GM12891 (cell line): ENCODE measurements around the gene EHBP1.

Experiments used
- POLR2A ChIP-seq: IDR thresholded peaks from 2 replicates; pipeline ENCODE4 v1.6.1; 2011; ENCODE audit warnings: low read depth, low read length, control low read depth
- POLR2AphosphoS5 ChIP-seq: IDR thresholded peaks from 2 replicates; pipeline ENCODE4 v1.6.1; 2011; ENCODE audit warnings: low read depth, low read length, control low read depth

DNA sequence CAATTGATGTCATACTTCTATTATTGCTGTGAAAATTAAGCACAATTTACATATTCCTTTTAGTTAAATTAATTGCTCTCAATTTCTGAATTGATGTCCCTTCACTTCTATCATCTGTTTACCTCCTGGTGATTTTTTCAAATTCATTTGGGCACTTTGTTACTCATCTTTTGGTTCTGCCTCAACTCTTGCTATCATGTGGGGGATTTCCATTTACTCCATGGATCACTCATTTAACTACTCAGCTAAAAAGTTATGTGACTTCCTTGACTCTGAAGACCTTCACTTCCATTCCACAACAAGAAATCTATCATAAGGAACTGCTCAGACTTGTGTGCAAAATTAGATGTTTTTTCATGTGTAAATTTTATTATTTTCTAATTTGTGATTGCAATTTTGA, 126.2 kb downstream of the EHBP1 start:
- TF ChIP-seq POLR2A (no peak), POLR2AphosphoS5 (no peak)
